ENCODE measurements around the gene UROC1.

Gene UROC1

GRCh38 chr3:126456766-126457388 lies 60.7 kb downstream of the UROC1 start:
- DNase-seq: no peak

DNA sequence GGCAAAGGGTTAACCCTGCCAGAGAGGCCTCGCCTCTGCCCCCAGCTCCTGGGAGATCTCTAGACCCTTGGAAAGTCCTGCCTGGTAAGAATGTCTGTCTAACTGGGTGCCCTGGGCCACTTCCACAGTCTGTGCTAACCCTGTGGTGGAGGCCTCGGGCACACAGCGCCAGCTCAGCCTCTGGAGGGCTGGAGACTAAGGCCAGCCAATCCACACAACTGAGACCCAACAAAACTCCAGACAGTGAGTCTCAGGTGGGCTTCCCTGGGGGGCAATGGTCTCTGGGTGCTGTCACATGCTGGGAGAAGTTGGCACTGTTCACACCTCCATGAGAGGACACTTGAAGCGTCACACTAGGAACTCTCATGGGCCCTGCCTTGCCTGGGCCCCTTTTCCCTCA lies 61.4 kb downstream of the UROC1 start:
- no peak for DNase-seq

- DNase-seq: no peak
Observed at GRCh38 chr3:126454437-126455198, 63.0 kb downstream of the UROC1 start.

DNA sequence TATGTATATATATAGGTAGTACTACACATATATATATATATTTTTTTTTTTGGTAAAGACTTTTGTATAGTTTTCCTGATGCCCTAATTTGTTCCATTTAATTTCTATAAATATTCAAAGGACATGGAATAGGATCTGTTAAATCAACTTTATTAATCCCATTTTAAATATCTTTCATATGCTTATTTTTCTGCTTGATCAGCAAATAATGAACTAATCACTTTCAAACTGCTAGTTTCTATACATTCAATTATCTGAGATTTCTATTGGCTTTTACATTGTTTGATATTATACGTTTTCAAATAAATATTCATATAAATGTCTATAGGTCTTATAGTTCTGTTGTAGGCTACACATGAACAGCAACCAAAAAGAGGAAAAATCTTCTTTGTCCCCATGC lies 63.5 kb downstream of the UROC1 start:
- no peak for DNase-seq

- no peak for DNase-seq
Observed at GRCh38 chr3:126452213-126452612, 65.4 kb downstream of the UROC1 start.

GRCh38 chr3:126451511-126451910 lies 66.1 kb downstream of the UROC1 start:
- DNase-seq: no peak

- no peak for DNase-seq
Observed at GRCh38 chr3:126450744-126451143, 66.8 kb downstream of the UROC1 start.

DNA sequence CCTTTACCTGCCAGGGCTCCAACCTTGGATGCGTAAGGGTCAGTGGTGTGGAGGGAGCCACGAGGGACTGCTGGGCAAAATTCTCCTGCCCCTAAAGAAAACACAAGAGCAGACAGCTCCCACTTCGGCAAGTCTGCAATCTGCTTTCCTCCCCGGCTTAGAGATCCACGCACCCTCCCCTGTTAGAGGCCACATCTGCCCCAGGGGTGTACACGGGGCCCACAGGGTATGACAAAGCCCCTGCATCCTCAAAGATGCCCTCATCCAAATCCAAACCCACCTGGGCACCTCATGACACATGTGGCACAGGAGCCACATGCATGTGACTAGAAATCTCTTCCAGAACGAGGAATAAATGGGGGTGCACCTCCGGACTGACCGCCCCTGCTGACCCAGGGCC lies 67.4 kb downstream of the UROC1 start:
- DNase-seq: no peak

DNA sequence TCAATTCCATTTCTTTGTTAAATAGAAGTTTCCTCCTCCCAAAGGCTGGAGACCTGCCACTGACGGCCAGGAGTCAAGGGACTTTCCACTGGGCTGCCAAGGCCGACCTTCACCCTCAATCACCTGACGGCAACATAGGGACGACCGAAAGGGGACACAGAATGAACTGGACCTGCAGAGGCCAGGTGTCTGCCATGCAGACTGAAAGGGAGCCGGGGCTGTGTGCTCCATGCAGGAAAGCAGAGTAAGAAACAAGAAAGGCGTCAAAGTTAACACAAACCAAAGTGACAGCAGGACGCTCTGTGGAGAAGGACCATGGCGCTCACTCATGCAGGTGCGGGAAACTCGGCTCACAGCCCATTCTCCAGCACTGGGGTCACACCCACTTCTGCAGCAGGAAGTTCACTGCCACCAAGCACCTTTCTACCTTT lies 67.9 kb downstream of the UROC1 start:
- no peak for DNase-seq

GRCh38 chr3:126448893-126449180 lies 68.7 kb downstream of the UROC1 start:
- DNase-seq: no peak

- DNase-seq: no peak
Observed at GRCh38 chr3:126448136-126448892, 69.3 kb downstream of the UROC1 start.

DNA sequence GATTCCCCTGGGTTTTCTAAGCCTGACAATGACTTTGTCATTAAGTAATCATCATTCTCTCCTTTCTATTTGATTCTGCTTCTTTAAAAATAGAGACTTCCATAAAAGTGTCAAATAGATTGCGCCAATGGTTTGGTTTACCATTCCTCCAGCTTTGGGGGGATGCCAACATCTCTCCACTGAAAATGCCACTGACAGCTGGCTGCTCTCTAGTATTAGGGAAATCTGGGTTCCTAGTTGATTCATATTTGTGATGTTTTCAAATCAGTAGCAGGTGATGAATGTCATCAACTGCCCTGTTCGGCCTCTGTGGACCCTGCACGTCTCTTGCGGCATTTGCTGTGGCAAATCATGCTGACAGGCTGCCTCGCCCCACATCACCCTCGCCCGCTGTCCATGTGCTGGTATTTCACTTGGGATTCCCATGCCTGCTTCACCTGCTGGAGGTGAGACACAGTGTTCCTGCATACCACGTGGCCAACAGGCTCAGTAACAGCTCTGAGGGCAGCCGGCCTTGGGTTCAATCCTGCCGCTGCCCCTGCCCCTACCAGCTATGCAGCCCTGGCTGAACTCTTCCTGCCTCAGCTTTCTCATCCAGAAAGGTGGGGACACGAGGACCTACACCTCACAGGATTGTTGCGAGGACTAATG lies 70.0 kb downstream of the UROC1 start:
- no peak for DNase-seq

DNA sequence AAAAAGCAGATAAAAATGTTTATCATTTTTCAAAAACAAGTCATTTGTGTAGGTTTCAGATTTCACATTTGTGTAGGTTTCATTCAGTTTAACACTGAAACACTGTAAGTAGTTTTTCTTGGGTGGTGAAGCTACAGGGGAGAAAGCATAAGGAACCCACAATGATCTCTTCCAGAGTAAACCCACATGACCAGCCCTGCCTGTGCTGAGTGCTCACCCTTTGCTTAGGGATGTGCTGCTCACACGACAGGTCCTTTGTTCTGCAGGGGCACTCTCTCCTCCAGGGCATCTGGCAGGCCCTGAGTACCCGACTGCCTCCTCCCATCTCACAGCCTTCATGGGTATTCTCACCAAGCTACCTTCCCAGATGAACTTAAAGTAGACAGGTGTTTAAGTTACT lies 70.8 kb downstream of the UROC1 start:
- DNase-seq: no peak

GRCh38 chr3:126446301-126446700 lies 71.3 kb downstream of the UROC1 start:
- no peak for DNase-seq

- no peak for DNase-seq
Observed at GRCh38 chr3:126445506-126445905, 72.1 kb downstream of the UROC1 start.

GRCh38 chr3:126442856-126443242 lies 74.7 kb downstream of the UROC1 start:
- DNase-seq: no peak

GRCh38 chr3:126442094-126442855 lies 75.3 kb downstream of the UROC1 start:
- DNase-seq: no peak

GRCh38 chr3:126441256-126441880 lies 76.2 kb downstream of the UROC1 start:
- no peak for DNase-seq

GRCh38 chr3:126440709-126440995 lies 76.9 kb downstream of the UROC1 start:
- DNase-seq: no peak

- DNase-seq: no peak
Observed at GRCh38 chr3:126439968-126440708, 77.4 kb downstream of the UROC1 start.

DNA sequence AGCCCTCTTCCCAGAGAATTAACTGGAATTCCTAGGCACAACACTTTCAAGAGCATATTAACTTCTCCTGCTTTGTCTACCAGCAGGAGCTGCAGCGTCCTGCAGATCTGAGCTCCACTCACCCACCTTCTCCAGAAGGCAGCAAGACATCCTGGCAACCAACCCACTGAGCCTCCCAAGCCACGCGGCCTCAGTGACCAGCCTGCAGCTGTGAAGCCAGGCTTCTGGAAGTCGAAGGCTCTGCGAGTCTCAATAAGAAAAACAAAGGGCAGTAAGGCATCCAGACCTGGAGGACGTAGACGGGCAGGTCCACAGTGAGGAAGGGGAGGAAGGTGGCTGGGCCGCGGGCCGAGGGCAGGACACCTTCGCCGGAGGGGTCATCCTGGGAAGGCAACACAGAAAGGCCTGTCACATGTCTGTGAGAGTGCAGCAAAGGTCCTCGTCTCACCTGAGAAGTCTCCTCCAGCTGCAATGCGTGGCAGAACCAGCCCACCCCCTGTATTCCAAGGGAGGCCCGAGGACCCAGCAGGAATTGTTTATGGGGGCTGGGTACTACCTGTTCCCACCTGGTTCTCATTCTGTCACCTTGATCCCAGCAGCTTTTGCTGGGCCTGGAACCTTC lies 78.1 kb downstream of the UROC1 start:
- no peak for DNase-seq

Data from hematopoietic multipotent progenitor cell treated with erythropoietin and hydrocortisone succinate and interleukin-3 and kit ligand, for 6 days (in vitro differentiated cells).